ENCODE data around the gene BLOC1S6.

BLOC1S6 gene

DNA sequence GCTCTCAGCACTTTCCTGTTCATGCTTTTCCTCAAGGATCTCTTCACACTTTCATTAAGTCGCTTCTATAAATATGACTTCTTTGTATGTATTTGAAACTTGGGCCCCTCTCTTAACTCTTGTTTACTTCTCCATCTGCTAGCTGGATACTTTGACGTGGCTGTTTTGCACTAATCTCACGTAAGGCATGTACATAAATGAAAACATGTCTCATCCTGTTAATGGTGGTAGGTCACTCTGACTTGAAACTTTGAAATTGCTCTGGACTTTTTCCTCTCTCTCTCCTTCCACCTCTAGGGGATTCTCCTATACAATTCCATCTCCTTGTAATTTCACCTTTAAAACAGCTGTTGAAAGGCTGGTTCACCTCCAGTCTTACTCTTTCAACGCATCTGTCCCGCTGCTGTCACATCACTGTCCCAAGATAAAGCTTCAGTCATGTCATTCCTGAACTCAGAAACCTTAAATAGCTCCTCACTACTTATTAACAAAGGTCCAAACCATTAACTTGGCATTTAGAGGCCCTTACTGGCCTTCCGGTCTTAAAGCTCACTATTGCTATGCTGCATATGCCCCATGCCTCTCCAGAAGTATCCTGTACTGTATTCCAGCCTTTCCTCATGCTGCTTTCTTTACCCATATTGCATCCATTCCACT, 1.2 kb downstream of the BLOC1S6 start:
- DNase-seq: no peak

DNA sequence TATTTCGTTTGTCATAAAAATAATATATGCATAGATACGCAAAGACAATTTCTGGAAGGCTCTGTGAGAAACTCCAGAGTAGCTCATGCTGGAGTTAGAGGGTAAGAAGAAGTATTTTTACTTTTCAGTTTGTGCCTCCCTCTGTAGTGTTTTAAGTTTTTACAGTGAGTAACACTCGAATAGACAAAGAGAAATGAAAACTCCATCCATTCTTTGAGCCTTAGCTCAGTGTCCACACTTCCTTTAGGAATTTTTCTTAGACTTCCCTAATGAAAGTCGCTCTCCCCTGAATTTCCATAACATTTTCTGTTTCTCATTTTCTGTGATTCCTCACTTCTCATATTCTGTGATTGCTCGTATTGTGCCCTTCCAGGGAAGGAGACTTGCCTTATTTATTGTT, 2.1 kb downstream of the BLOC1S6 start:
- DNase-seq: no peak

DNA sequence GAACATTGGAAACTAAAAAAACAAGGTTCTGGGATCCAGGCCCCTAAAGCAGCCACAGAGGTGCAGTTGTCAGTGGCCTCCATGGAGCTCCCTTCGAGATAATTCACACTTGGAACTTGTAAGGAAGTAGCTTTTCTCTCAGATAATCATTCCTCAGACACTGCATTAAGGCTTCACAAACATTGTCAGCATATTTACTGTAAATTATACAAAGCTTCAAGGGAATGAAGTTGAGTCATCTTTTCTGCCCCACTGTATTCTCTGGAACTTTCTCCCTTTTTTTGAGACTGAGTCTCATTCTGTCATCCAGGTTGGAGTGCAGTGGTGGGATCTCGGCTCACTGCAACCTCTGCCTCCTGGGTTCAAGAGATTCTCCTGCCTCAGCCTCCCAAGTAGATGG, 7.1 kb downstream of the BLOC1S6 start:
- no peak for DNase-seq

DNA sequence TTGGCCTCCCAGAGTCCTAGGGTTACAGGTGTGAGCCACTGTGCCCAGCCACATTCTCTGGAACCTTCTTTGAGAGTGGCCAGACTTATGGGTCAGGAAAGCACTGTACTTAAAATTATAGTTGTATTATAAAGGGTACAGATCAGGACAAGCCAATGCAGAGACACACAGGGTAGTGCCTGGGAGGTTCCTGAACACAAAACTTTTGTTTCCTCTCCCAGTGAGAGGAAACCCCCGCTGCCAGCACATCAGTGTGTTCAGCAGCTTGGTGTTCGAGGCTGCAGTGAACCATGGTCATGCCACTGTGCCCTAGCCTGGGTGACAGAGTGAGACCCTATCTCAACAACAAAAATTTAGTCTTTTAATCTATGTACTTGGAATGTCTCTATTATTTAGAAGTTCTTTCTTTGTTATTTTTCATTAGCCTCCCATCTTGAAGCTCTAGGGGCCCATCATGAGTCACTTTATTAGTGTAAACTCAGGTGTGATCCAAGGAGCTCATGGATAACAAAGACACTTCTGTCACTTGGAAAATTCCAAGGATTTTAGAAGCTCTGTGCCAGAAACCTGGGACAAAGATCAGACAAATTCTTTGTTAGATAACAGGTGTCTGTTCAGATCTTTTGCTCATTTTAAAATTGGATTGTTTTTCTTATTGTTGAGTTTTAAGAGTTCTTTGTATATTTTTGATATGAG, 7.8 kb downstream of the BLOC1S6 start:
- no peak for DNase-seq

DNA sequence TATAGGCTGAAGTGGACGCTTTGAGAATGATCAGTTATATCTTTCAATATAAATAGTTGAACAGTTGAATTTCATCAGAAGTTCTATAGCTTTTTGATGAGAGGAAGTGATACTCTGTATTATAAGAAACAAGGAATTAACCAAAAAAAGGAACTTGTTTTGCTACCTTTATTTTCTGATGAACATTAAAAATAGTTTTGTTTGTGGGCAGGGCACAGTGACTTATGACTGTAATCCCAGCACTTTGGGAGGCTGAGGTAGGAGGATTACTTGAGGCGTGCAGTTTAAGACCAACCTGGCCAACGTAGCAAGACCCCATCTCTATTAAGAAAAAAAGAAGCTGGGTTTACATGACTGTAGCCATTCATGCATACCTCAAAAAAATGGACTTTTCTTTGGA, 16.7 kb downstream of the BLOC1S6 start:
- no peak for DNase-seq

DNA sequence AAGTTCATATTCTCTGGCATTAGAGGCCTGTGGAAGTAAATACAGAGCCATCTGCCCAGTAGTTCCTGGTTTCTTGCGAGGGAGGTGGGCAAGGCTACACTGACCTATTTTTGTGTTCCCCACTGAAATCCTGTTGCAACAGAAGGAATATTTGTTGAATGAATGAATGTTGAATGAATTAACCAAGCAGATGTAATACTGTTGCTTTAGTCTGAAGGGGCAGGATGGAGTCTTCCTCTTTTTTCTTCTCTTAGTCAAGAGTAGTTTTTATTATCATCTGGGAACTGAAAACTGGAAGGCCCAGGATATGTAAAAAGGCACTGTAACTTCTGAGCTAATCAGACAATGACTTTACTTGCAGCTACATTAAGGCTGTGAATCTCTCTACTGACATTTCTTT, 17.1 kb downstream of the BLOC1S6 start:
- no peak for DNase-seq

DNA sequence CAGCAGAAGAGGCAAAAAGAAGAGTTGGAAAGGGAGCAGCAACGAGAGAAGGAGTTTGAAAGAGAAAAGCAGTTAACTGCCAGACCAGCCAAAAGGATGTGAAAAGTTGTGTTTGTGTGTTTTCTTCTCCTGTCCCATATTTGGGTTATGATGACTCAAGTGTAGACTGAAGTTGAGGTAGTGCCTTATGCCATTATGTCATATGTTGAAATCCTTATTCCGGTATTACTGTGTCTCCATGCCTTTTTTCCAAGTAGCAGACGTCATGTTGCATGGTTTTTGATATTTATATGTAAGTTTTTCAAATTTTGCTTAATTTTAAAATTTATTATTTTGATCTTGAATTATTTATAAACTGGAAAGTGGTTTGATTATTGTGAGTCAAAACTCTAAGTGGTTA, 19.2 kb downstream of the BLOC1S6 start:
- no peak for DNase-seq

DNA sequence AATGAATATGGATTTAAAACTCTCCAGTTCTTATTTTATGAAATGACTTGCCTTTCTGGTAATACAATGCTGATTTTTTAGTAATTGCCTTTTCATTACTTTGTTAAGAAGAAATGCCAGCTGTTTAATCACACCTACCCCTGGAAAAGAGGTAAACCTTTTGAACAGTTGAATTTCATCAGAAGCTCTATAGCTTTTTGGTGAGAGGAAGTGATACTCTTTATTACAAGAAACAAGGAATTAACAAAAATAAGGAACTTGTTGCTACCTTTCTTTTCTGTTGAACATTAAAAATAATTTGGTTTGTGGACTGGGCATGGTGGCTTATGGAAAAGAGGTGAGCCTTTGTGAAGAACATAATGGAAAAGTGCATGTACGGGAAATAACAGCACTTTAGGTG, 19.7 kb downstream of the BLOC1S6 start:
- no peak for DNase-seq

DNA sequence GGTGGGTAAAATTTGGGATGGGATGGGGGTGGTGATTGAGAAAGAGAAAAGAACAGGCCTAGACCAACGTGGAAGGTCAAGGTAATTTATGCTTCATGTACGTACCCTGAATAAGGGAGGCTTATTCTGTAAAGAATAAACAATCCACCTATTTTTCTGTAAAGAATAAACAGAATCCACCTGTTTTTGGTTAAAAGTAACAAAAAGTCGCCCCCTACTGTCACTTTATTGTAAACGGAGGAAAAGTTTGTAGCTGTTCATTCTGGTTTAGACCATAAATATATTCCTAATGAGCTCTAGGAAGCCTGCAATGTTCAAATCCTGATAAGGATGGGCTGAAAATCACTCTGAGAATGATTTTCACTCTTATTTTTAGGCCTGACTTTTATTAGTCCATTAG, 24.1 kb downstream of the BLOC1S6 start:
- DNase-seq: no peak

DNA sequence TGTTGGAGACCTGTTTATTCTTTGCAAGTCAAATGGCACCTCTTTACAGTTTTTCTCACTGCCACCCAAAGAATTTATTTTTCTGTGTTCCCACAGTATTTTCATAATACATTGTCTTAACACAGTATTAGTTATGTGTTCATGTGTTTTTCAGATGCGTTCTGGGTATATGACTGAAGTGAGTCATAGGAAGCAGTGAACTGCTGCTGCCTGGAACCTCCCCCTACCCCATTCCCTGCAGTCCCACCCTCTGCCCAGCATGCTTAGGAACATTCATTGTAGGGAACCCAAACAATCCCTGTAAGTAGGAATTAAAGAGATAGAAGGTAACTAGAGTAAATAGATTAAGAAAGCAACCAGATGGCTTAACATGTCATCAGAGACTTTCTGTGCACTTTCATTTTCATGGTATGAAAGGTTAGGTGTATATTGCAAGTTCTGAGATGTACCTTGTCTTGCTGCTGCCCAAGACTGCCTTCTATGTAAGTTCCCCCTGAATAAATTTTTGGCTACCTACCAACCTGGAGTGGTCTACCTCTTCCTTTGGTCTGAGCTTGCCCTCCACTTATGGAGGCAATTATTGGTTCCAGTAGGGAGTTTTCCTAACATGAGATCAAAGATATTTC, 25.7 kb downstream of the BLOC1S6 start:
- no peak for DNase-seq

DNA sequence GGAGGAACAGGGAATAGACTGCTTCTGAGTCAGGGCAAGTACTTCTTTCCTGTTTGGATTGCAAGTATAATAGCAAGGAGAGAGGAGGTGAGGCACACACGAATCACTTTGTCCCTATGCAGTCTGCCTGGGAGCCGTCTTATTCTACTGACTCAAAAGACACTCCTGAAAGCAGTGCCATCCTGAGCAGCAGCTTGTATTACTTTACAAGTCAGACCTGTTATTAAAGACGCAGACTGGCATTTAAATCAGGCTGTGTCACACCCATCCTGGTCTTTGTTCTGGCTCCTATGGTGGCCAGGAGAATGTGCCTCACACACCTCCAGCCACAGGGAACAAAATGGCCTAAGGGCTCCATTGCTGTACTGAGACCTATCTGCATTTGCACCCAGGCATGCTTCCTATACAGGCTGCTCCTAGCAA, 29.7 kb downstream of the BLOC1S6 start:
- no peak for DNase-seq

DNA sequence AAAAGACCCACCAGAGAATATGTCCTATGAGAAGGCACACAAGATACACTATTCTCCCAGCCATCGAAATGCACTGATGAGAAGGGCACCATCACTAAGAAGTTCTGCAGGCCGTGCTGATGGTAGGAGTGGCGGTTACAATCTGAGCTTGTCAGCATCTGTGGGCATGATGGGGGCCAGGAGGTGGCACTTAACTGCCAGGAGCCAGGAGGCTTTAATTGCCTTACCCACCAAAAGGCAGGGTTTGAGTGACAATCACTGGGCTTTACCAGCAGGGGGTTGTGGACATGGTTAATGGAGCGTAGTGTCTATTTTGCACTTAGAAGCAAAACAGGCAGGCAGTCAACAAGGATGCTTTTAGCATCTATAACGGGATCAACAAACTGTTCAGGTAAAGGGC, 31.6 kb downstream of the BLOC1S6 start:
- DNase-seq: no peak

DNA sequence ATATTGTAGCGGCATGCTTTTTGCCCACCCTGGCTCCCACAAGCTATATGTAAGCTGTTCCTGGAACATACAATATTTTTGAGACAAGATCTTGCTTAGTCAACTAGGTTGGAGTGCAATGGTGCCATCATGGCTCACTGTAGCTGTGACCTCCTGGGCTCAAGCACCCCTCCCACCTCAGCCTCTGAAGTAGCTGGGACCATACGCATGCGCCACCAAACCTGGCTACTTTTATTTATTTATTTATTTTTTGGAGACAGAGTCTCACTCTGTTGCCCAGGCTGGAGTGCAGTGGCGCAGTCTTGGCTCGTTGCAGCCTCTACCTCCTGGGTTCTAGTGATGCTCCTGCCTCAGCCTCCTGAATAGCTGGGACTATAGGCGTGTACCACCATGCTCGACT, 41.0 kb downstream of the BLOC1S6 start:
- no peak for DNase-seq

DNA sequence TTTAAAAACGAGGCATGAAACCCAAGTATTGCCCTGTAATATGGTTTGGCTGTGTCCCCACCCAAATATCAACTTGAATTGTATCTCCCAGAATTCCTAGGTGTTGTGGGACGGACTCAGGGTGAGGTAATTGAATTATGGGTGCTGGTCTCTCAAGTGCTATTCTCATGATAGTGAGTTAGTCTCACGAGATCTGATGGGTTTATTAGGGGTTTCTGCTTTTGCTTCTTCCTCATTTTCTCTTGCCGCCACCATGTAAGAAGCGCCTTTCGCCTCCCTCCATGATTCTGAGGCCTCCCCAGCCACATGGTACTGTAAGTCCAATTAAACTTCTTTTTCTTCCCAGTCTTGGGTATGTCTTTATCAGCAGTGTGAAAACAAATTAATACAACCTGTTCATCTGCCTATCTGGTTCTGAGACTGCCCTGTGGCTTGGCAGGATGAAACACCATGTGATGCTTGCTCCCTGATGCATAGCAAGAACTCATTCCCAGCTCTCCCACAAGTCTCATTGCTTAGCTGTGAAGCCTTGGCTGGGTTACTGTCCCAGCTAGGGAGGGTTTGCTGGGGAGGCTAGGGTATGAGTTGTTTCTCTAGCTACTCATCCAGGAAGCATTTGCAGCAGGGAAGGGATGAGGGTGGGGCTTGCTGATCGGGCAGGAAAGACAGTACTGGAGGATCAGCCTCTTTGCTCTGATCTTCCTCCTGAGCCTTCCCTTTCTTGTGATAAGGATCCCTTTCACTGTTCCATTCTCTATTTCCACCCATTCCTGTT, 43.9 kb downstream of the BLOC1S6 start:
- no peak for DNase-seq

DNA sequence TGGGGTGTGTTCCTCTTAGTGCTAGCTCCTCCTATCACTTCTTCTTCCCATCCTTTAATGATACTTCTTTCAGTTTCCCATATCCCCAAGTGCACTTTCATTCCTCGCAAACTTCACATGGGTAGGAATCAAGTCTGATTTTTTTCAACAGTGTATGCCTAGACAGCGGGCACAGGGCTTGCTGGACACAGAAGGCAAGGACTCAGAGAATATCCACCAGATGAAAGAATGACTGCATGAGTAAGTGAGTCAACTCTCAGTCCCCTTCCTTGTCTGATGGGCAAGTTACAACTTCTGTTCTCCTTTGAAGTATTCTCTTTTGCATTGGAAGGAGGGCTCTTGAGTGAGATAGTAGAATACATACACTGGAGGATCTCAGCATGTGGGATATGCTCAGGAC, 44.6 kb downstream of the BLOC1S6 start:
- DNase-seq: no peak

DNA sequence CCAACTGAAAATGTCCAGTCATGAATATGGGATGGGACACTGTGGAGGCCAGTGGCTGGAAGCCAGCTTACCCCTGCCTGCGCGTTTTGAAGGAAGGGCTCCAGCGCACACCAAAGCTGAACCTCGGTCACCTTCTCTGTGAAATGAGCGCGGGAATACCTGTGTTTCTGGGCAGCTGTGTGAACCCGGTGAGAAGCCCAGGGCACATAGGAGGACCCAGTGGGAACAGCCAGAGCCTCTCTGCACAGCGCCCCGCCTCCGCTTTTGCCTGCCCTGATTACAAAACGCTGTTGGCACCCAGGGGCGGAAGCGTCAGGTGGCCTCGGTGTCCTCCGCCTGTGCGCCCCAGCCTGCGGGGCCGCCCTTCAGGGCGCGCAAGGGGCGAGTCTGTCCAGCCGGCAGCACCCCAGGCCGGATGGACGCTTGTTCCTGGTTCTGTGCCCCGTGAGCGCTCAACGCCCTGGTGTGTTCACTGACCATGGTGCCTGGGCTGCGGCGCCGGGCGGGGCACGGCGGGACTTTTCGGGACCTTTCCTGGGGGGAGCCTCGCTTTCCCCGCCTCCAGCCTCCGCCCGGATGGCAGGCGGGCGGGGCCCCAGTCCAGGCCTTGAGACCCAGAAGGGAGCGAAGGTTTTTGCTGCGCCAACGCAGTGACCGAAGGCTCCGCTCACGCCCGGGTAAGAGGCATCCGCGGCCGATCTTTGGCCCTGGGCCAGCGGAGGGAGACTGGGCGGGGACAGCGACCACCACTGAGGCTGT, 47.4 kb downstream of the BLOC1S6 start, which contains the start of gene SQOR:
SQOR (plus strand) TSS at position 598 of the 759 bp plus-strand sequence. CDS start 23,895 bp downstream, outside the sequence.
- peak; percentile 80 for DNase-seq

DNA sequence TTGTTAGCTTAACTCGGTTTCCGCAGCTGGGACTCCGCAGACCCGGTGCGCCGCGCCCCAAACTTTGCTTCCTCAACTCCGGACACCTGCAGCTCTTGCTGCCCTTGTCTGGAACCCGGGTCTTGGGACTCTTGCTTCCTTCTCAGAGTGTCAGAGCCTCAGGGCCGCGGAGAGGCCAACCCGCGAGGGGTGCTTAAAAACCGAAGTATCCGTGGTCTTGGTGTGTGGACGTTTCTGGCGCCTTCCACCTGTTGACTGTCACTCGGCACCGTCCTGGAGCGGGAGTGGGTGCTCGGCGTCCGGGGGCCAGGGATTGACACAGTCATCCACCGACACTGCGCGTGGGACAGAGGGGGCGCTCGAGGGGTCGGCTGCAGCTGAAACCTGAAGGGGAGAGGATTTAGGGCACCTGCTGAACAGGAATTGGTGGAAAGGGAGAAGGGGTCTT, 48.0 kb downstream of the BLOC1S6 start:
- peak; percentile 78 for DNase-seq

DNA sequence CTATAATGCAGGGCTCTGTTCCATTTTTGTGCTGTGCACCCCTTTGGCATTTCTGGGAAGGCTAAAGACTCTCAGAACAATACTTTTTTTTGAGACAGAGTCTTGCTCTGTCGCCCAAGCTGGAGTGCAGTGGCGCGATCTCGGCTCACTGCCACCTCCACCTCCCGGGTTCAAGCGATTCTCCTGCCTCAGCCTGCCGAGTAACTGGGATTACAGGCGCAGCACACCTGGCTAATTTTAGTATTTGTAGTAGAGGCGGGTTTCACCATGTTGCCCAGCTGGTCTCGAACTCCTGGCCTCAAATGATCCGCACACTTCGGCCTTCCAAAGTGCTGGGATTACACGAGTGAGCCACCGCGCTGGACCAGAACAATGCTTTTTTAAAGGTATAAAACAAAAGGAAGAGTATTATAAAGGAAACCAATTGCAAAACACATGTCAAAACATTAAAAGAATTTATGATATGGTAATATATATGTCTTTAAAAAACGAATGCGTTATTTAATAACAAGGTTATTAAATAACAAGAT, 48.6 kb downstream of the BLOC1S6 start:
- DNase-seq: no peak

DNA sequence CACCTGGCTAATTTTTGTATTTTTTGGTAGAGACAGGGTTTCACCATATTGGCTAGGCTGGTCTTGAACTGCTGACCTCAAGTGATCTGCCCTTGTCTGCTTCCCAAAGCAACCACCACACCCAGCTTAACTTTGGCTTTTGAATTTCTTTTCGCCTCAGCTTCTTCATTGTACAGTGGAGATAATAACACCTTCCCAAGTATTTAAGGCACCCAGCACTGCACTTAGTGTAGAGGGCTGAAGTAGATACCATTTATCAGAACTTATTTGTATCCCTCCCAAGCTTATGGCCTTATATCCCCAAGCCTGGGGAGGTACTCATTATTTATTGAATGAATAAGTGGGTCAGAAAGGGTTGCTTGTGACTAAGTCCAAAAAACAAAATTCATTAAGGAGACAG, 50.0 kb downstream of the BLOC1S6 start:
- no peak for DNase-seq

DNA sequence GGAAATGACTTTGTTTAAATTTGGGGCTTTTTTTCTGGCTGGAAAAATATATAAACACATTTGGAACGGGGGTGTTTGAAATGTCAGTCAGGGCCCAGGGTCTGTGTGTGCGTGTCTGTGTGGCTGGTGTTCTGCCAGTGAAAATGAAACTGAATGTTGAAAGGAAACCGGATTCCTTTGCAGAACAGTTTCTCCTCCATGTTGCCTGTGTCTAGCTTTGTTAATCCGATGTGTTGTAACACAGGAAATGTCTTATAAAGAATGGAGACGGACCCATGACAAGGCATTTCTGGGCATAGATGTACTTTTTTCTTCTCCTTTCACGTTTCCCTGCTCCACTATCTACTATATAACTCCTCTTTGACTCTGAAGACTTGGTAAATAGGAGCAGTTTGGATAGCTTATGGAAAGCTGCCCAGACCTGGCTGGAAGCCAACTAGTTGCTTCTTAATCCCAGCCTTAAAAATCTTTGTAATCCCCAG, 50.4 kb downstream of the BLOC1S6 start:
- peak; percentile 67 for DNase-seq

DNA sequence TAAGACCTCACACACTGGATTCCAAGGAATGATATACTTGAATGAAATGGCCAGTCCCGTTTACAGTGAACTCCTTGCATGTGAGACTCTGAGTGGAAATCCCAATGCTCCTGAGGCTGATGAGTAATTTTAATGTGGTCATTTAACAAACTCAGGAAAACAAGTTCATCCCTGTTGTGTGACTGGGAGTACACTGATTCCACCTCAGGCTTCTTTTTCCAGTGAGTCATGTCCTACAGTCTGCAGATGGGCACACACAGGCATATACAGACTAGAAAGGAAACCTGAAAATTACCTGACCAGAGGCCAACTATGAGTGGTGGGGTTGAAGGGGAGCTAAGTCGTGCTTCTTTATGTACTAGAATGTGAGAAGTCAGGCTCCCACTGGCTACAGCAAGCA, 53.4 kb downstream of the BLOC1S6 start:
- no peak for DNase-seq

DNA sequence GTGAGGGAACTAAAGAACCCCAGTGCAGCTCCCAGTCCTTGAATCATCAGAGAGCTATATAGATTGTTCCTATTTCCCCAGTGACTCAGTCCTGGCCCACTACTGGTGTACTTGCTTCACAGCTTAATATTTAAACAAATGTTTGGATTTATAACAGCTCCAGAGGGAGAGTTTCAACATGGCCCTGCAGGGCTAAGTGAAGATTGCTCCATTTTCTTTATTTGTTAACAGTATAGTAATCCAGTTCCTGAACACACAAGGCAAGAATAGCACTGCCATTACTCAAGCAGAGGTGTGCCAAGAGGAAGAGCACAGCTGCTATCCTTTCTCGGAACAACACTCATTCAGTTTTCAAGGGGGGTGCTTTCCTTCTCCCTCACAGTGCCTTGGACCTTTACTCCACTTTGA, 54.2 kb downstream of the BLOC1S6 start:
- DNase-seq: no peak

All from CD4-positive, alpha-beta T cell treated with Interleukin-6 for 4 hours (primary cell).